IPS-11a (cell line): ENCODE measurements around the gene SYPL1.

Source experiments
- H3K4me3 ChIP-seq: one replicate; pipeline ENCODE4 v1.5.1; 2013; ENCODE audit warnings: low read depth, low read length, control low read depth

SYPL1 gene

DNA sequence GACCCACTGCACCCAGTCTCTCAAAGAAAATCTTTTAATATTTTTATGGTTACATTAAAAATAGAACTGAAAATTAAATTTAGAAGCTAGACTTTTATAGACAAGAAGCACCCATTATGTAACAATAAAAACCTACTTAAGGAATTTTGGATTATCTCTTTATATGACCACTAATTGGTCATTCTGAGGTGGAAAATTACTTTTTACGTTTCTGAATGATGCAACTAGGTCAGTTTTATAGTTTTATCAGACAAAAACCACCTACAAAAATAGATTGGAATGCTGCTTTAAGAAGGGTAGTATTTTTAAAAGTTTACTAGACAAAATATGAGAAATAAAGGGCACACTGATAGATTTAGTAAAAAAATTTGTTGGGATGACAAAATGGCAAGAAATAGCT is 16.5 kb downstream of the SYPL1 start:
- no peak overlapping the region for H3K4me3 ChIP-seq

DNA sequence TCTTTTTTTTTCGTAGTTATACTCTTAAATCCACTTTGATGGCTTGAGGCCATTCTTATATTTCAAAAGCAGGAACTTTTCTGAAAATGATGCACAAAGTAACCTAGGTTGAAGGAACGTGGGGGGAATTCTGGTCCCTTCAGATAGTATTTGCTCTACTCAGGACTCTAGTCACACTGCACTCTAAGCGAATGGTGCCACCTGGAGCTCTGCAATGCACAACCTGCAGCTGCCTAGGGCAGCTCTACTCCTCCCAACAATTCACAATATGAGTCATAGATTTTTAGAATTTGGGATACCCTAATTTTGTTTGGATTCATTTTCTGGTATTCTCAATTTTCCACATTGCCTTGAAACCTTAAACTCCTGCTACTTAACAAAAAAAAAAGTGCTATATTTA is 17.3 kb downstream of the SYPL1 start:
- no peak overlapping the region for H3K4me3 ChIP-seq

DNA sequence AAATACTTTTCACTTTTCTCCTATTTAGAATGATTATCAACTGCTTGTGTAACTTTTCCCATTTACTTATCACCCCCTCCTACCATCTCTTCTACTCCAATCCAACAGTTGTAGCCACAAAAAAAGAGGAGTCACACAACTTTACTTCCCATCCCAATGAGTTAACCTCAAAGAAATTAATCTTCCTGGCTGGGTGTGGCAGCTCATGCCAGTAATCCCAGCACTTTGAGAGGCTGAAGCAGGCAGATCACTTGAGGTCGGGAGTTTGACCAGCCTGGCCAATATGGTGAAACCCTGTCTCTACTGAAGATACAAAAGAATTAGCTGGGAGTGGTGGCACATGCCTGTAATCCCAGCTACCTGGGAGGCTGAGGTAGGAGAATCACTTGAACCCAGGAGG is 19.9 kb downstream of the SYPL1 start:
- no peak overlapping the region for H3K4me3 ChIP-seq

DNA sequence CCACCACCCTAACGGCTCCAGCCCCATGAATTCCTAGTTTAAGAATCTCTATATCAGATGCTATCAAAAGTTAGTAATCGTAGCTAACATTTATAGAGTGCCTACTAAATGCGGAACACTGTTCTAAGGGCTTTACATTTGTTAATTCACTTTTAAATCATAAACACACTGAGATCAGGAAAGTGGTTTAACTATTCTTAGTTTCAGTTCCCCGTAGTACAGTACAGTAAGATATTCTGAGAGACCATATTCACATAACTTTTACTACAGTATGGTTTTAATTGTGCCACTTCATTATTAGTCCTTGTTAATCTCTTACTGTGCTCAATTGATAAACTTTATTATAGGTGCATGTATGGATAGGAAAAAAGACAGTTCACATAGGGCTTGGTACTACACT is 22.5 kb downstream of the SYPL1 start:
- no peak overlapping the region for H3K4me3 ChIP-seq

DNA sequence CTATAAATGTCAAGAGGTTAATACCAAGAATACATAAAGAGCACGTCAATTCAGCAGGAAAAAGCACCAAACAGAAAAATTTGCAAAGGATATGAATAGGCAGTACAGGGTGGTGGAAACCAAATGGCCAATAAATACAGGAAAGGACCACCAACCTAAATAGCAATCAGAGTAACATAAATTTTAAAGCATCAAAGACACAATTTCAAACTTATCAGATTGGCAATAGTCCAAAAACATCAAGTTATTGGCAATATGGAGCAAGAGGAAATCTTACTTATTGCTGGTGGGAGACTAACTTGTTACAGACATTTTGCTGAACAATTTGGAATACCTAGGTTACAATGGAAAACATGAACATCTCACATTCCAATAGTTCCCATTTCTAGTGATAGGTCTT is 24.1 kb downstream of the SYPL1 start:
- no peak overlapping the region for H3K4me3 ChIP-seq

DNA sequence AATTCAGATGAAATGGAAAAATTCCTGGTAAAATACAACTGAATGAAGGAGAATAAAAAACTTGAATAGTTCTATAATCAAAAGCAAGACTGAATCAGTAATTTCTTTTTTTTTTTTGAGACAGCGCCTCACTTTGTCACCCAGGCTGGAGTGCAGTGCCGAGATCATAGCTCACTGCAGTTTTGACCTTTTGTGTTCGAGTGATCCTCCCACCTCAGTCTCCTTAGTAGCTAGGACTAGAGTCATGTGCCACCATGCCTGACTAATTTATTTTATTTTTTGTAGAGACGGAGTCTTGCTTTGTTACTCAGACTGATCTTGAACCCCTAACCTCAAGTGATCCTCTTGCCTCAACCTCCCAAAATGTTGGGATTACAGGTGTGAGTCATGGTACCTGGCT is 26.1 kb downstream of the SYPL1 start:
- H3K4me3 ChIP-seq, result no peak overlapping the region

DNA sequence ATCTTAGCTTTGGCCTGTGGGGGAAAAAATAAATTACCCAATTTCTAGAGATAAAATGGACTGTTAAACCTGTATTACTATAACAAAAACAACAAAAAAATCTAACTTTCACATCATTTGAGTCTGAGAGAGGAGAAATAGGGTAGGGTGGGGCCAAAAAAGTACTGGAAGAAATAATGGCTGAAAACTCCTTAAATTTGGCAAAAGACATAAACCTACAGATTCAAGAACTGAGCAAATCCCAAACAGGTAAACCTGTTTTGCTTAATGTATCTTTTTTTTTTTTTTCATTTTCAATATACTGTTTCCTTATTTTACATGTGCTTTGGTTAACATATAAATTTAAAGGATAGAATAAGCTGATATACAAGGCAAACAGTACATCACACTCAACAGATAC is 27.1 kb downstream of the SYPL1 start:
- H3K4me3 ChIP-seq, result no peak overlapping the region

DNA sequence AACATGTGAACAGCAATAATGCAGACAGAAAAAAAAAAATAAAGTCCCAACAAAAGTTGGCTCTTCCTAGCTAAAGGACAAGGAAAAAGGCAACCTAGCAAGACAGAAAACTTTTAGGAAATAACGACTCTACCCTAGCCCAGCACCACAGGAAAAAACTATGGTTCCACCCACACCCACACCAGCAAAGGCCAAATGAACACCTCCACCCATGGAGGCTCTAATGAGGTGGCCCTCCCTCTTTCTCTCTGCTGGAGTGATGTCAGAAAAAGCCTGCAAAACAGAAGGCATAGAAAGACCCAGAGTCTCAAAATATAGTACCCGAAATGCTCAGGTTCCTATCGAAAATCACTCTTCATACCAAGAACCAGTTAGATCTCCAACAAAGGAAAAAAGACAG is 28.4 kb downstream of the SYPL1 start:
- H3K4me3 ChIP-seq, result no peak overlapping the region

DNA sequence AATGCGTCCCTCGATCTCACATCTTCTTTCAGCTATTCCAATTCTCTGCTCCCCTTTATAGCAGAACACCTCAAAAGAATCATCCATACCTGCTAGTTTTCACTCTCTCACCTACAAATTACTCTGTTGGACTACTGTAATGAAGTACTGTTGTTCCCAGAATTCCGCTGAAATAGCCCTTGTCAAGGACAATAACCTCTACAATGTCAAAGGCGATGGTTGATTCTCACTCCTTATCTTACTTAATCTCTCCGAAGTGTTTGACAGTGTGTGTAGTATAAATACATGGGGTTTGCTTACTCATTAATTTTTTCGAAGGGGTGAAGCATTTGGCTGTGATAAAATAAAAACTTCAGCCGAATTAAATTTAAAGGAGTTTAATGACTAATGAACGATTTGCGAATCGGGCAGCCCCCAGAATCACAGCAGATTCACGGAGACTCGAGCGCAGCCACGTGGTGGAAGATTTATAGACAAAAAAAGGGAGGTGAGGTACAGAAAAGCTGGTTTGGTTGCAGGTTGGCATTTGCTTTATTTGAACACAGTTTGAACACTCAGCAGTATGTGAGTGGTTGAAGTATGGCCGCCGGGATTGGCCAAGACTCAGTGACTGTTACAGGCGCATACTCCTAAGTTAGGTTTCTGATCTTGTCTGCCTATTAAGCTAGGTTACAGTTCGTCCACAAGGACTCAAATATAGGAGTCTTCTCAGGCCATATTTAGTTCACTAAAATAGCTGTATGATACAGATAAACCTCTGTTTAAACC is 29.8 kb downstream of the SYPL1 start:
- H3K4me3 ChIP-seq, result no peak overlapping the region

DNA sequence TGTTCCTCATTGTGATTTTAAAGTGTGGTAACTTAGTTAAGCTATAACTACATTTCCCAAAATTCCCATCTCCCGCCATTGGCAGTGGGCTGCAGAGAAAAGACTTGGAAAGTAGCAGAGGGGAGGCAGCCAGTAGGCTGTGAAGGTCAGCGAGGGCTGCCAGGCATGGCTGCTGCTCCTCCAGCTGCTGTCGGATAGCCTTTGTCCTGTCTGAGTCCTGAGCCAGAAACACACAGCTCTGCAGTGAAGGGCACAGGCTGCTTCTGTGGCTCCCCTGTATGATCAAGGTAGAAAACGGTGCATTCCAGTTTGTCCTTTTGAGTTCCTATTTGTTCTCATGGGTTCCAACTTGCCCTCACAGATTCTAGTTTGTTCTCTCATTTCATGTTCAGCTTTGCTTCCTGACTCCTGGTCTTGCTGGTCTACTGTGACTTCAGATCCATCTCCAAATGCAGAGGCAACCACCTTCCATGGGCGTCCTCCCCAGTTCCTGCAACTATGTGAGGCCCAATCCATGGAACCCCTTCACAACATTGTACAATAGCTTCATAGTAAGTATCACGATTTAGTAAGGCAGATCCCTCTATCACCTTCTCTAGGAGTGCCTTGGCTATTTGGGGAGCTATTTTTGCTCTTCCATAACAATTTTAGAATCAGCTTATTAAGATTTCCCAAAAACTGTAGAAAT is 31.7 kb downstream of the SYPL1 start:
- no peak overlapping the region for H3K4me3 ChIP-seq

DNA sequence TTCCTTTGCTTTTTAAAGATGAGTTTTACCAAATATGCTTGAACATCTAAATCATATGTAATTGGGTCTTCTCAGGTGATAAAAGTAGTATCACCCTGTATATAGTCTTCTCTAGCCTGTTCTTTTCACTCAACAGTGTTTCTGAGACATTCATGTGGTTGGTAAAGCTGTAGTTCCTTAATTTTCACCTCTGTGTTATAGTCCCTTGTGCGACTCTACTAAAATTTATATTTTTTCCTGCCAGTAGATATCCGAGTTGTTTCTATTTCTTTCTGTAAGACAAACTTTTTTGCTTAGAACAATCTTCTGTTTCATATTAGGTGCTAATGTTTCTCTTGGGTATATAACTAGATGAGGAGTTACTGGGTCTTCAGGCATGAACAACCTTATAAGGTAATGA is 35.6 kb downstream of the SYPL1 start:
- no peak overlapping the region for H3K4me3 ChIP-seq

DNA sequence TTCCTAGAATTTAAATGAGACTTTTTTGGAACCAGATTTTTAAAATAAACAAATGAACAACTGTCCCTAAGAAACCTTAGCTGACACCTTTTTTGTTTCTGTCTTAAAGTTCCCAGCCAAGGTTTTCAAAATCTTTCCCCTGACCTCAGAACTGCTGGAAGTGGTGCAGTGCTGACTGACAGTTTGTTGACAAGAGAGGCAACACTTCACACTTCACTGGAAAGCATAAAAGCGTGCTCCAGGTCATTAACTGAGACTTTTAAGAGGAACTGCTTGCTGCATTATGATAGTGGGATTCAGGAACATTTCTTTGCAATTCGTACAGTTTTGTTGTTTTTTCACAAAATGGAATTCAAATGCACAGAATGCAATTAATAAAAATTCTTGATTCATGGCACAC is 36.2 kb downstream of the SYPL1 start:
- H3K4me3 ChIP-seq, result no peak overlapping the region

DNA sequence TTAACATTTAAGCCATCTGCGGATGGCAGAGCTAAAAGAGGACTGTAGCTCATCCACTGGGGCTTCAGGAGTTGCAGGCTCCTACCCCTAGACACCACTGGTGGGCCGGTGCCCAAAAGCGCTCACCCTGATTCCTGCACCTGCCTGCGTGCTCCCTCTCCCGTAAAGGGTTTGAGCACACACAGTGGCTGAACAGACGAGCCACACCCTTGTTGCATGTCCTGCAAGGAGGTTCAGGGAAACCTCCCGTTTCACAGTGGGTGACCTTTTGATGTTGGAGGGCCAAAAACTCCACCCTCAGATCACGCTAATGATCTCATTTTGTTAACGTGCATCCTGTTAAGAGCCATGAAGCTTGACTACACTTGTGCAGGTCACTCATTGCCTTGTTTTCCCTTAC is 37.9 kb downstream of the SYPL1 start:
- H3K4me3 ChIP-seq, result no peak overlapping the region

DNA sequence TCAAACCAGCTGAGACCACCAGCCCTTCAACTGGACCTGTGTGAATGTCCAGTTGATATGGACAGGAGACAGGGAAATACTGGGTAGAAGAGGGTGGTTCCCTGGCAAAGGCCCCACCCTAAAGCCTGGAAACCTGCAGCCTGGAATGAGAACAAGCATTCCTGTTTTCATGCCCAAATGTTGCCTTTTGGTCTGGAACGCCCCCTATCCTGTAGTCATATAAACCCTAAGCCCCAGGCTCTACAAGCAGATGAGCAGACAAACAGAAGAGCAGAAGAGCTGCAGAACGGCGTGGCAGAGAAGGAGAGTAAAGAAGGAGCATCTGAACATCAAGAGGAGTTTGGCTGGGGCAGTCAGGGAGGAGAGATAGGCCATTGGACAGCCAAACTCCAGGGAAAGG is 38.4 kb downstream of the SYPL1 start:
- H3K4me3 ChIP-seq, result no peak overlapping the region

DNA sequence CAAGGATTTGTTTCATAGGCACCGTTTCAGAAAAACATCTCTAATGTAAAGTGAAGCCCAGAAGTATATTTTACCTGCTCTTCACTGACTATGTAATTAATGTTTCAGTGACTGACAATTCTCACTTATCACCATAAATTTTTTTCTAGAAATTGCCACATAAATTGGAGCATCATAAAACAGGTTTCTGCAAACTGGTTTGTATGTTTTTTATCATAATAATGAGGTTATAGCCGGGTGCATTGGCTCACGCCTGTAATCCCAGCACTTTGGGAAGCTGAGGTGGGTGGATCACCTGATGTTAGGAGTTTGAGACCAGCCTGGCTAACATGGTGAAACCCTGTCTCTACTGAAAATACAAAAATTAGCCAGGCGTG is 39.4 kb downstream of the SYPL1 start:
- no peak overlapping the region for H3K4me3 ChIP-seq

DNA sequence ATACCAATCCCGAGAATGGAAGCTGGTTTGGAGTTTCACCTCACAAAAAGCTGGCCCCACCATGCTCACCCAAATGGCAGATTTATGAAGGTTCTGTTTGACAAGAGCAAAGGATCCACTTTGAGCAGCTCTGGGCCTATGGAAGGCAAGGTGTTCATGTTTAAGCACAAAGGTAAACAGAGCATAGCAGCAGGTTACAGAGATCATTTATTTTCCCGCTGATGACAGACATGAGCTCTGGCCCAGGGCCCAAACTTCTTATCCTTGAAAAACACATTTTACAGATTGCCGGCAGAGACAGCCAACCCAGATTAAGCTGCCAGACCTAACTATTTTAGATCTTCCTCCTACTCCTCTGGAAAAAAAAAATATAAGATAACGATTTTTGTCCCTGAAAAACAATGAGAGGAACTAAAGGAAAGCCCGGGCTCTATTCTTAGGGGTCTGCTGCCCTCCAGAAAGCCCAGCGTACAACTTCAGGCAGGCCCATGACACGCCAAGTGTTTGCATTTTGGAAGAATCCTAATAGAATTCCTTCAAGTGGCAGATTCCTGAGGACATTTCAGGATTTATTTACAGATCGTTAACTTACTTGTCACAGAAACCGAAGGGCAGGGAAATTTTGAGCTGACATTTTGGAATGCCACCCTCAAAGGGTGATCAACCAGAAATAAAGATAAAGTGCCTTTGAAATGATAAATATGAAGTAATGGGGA is 40.0 kb downstream of the SYPL1 start:
- H3K4me3 ChIP-seq, result no peak overlapping the region

DNA sequence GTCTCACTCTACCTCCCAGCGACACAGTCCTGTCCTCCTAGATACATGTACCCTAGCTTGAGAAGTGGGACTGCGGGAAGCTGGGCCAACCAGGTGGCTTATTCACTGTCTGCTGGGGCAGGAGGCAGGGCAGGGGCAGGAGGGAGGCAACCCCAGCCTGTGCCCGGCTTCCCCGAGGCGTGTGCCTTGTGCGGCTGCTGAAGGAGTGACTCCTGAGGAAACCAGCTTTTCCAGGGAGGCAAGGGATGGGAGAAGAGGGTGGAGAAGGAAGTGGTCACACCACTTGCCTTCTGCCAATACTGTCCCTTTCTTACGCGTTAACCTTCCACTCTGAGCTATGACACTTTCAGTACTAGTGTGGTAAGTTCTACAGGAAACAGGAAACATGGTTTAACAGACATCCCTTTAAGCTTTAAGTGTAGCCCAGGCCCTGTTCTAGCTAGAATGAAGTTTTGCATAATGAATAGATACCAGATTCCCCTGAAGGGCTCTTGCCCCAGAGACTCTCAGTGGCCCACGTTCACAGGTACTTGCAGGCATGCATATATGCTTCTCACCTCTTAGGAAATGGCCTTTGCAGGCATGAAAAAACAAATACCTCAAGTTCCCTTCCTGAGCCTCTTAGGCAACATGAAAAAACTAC is 40.6 kb downstream of the SYPL1 start:
- no peak overlapping the region for H3K4me3 ChIP-seq

DNA sequence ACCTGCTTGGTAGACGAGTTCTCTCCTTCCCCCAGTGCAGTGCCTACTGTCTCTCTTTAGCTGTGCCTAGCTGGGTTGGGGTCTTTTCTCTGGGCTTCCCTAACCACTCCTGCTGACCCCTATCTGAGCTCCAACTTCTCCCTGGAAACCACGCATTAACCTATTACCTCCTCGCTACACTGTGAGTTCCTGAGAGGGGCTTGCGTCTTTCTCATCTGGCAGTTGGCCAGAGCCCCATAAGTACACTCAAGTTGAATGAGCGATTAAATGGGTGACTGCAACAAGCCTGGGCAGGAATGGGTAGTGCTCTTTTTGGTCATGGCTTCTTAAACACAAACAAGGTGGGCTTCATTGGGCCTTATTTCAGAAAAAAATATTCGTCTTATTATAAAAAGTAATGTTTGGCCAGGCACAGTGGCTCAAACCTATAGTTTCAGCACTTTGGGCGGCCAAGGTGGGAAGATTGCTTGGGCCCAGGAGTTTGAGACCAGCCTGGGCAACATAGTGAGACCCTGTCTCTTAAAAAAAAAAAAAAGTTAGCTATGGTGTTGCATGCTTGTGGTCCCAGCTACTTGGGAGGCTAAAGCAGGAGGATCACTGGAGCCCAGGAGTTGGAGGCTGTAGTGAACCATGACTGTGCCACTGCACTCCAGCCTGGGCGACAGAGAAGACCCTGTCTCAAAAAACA is 41.4 kb downstream of the SYPL1 start:
- no peak overlapping the region for H3K4me3 ChIP-seq

DNA sequence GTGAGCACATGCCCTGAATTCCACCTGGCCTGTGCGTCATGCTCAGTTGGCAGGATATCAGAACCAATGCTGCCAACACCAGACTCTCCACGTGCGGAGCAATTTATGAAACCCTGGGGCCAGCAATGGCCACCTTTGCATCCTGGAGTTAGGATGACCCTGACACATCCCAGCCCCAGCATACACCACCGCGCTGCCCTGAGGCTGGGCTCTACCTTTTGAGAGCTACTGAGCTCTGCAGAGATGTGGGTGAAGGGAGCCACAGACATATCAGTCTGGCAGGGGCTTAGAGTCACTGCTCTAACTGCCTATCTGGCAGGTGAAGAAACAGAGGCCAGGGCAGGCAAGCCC is 41.9 kb downstream of the SYPL1 start:
- H3K4me3 ChIP-seq, result no peak overlapping the region

DNA sequence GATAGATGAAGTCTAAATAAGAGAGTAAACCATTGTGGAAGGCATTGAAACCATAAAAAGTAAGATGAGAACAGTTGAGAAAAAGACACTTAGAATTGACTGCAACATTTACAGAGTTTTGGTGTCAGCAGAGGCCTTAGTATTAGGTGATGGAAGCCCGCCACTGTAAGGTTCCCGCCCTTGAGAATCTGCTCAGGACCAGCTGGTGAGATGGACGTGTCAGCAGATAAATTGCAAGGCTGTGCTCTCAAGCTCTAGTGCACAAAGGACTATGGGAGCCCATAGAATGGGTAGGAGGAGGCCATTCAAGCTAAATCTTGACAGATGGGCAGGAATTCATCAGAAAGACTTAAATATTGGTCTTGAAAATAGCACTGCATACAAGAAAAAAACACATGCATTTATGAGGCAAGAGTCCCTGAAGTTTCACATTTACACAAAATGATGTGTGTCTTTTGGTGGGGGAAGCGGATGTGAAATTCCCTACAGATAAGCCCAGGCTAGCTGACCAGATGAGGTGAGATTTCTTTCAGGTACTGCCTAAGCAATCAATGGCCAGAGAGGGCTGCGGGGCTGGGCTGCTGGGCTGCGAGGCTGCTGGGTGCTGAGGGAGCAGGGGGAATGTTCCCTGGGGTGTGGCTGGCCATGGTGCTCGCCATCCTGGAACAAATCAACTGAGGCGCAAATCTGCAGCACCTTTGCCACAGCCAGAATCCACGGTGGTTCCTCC is 42.5 kb downstream of the SYPL1 start:
- H3K4me3 ChIP-seq, result no peak overlapping the region

DNA sequence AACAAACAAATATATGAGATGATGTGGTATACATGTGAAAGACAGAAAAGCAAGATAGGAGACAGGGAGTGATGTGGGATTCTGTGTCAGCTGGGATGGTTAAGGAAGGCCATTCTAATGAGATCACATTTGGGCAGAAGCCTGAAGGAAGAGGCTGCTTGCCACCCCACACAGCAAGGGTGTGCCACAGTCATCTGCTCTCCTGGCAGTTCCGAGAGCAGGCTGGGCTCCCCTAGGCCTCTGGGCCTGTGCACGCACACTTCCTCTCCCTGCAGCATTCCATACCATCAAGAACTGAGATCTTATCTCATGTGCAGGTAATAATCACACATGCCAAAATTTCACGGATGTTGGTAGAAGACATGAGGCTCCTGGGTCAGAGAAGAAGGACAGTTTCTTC is 43.1 kb downstream of the SYPL1 start:
- no peak overlapping the region for H3K4me3 ChIP-seq
